KMS-11 (cell line): ENCODE results near the gene OR52E1.

Experiments
- H2AFZ ChIP-seq: fragments of 200-600 bp; sonication (generic); 2 replicates; pipeline ENCODE4 v1.6.1; 2016; ENCODE audit warnings: antibody characterized with exemption, mixed run types, low read depth
- H3K27ac ChIP-seq: fragments of 200-600 bp; sonication (generic); 2 replicates; pipeline ENCODE4 v1.6.1; 2016; ENCODE audit warnings: mild to moderate bottlenecking, mixed run types
- H3K27me3 ChIP-seq: fragments of 200-600 bp; sonication (generic); 2 replicates; pipeline ENCODE4 v1.6.1; 2017; ENCODE audit warnings: mild to moderate bottlenecking, low read depth, mixed run types, moderate library complexity; ENCODE audit not compliant: insufficient read depth
- H3K36me3 ChIP-seq: fragments of 200-600 bp; sonication (generic); 2 replicates; pipeline ENCODE4 v1.6.1; 2017; ENCODE audit warnings: mild to moderate bottlenecking, mixed run types; ENCODE audit not compliant: insufficient read depth
- H3K4me1 ChIP-seq: fragments of 200-600 bp; sonication (generic); 2 replicates; pipeline ENCODE4 v1.6.1; 2016; ENCODE audit warnings: mild to moderate bottlenecking, low read depth, mixed run types; ENCODE audit not compliant: poor library complexity, severe bottlenecking
- H3K4me2 ChIP-seq: fragments of 200-600 bp; sonication (generic); 2 replicates; pipeline ENCODE4 v1.7.0; 2016; ENCODE audit warnings: mild to moderate bottlenecking, mixed run types
- H3K4me3 ChIP-seq: fragments of 200-600 bp; sonication (generic); IDR thresholded peaks from 2 replicates; pipeline ENCODE4 v1.6.1; 2017; ENCODE audit warnings: low read depth, low read length, mixed read lengths; ENCODE audit not compliant: insufficient read depth
- H3K79me2 ChIP-seq: fragments of 200-600 bp; sonication (generic); 2 replicates; pipeline ENCODE4 v1.6.1; 2016; ENCODE audit warnings: low read depth, mixed run types; ENCODE audit not compliant: insufficient read depth
- H3K9ac ChIP-seq: fragments of 200-600 bp; sonication (generic); 2 replicates; pipeline ENCODE4 v1.6.1; 2016; ENCODE audit warnings: mild to moderate bottlenecking, mixed run types
- H4K20me1 ChIP-seq: fragments of 200-600 bp; sonication (generic); 2 replicates; pipeline ENCODE4 v1.6.1; 2016; ENCODE audit warnings: mild to moderate bottlenecking, mixed run types; ENCODE audit not compliant: insufficient read depth
- CTCF ChIP-seq: fragments of 200-600 bp; sonication (generic); conservative IDR thresholded peaks from 2 replicates; pipeline ENCODE4 v1.6.1; 2017; ENCODE audit warnings: low read depth, mild to moderate bottlenecking, antibody characterized with exemption, low read length, moderate library complexity, mixed read lengths

The OR52E1 gene

GRCh38 chr11:5092821-5093585, 23.6 kb downstream of the OR52E1 start:
- Histone ChIP-seq H3K4me3 (no peak overlapping the region), H3K27ac (no peak overlapping the region), H3K4me2 (no peak overlapping the region), H3K9ac (no peak overlapping the region), H3K4me1 (no peaks in the 10 kb centered on the region), H3K27me3 (no peaks in the 10 kb centered on the region), H3K36me3 (no peaks in the 10 kb centered on the region), H4K20me1 (no peaks in the 10 kb centered on the region), H3K79me2 (no peaks in the 10 kb centered on the region), H2AFZ (no peak overlapping the region)
- TF ChIP-seq CTCF = no peak

GRCh38 chr11:5096011-5096410, 26.6 kb downstream of the OR52E1 start:
- Histone ChIP-seq H4K20me1 (no peaks in the 10 kb centered on the region), H3K9ac (no peak overlapping the region), H3K4me1 (no peaks in the 10 kb centered on the region), H3K36me3 (no peaks in the 10 kb centered on the region), H3K27me3 (no peaks in the 10 kb centered on the region), H3K27ac (no peak overlapping the region), H3K4me3 (no peak overlapping the region), H2AFZ (no peak overlapping the region), H3K4me2 (no peak overlapping the region), H3K79me2 (no peaks in the 10 kb centered on the region)
- no peak for TF ChIP-seq CTCF

DNA sequence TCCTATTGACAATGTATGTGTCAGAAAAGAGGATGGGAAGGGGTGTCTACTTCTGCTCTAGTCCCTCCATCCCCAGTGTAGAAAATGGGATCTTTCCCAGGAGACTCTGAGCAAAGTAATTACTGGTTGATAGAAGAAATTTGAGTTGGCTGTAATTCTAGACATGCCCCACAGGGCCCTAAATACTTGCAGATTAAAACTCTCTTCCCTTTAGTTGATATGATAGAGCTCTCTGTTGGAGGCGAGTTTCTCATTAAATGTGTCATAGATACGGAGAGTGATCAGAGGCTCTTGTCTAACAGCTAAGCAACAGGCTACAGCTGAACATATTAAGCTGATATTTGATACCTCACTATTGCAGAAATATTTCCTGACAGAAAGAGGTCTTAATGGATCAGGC, 32.9 kb downstream of the OR52E1 start:
- Histone ChIP-seq H3K27ac (no peak overlapping the region), H3K9ac (no peak overlapping the region), H3K79me2 (no peaks in the 10 kb centered on the region), H2AFZ (no peak overlapping the region), H3K27me3 (no peaks in the 10 kb centered on the region), H3K4me3 (no peak overlapping the region), H3K4me1 (no peaks in the 10 kb centered on the region), H3K4me2 (no peak overlapping the region), H4K20me1 (no peaks in the 10 kb centered on the region), H3K36me3 (no peaks in the 10 kb centered on the region)
- no peak for TF ChIP-seq CTCF

- Histone ChIP-seq H3K9ac (no peak overlapping the region), H3K4me1 (no peaks in the 10 kb centered on the region), H3K79me2 (no peaks in the 10 kb centered on the region), H3K4me2 (no peak overlapping the region), H2AFZ (no peak overlapping the region), H4K20me1 (no peaks in the 10 kb centered on the region), H3K4me3 (no peak overlapping the region), H3K27ac (no peak overlapping the region), H3K36me3 (no peaks in the 10 kb centered on the region), H3K27me3 (no peaks in the 10 kb centered on the region)
- TF ChIP-seq CTCF = no peak
Measured at GRCh38 chr11:5103066-5103465, 33.7 kb downstream of the OR52E1 start.
